OCI-LY3 (cell line): ENCODE measurements around the gene NIPSNAP3A.

Experiments used
- H2AFZ ChIP-seq: fragments of 200-600, 300-600 bp; shearing (Covaris generic); 2 replicates; pipeline ENCODE4 v1.6.0; 2014; ENCODE audit warnings: antibody characterized with exemption, low read depth, low read length
- H3K27ac ChIP-seq: fragments of 200-600, 300-600 bp; sonication (generic); 2 replicates; pipeline ENCODE4 v1.5.1; 2014; ENCODE audit warnings: mild to moderate bottlenecking, low read length, moderate library complexity, mixed read lengths
- H3K27me3 ChIP-seq: fragments of 200-600, 300-600 bp; sonication (generic); 2 replicates; pipeline ENCODE4 v1.6.1; 2014; ENCODE audit warnings: low read depth, low read length, mixed read lengths
- H3K36me3 ChIP-seq: fragments of 200-600, 300-600 bp; sonication (generic); replicated peaks from 2 replicates; pipeline ENCODE3; 2014; ENCODE audit warnings: low read depth, low read length, mixed read lengths
- H3K4me1 ChIP-seq: fragments of 300-600, 200-600 bp; sonication (generic); 2 replicates; pipeline ENCODE4 v1.6.1; 2014; ENCODE audit warnings: low read length, mixed read lengths
- H3K4me2 ChIP-seq: fragments of 200-600, 300-600 bp; sonication (generic); 2 replicates; pipeline ENCODE4 v1.6.1; 2014; ENCODE audit warnings: low read length, mixed read lengths
- H3K4me3 ChIP-seq: fragments of 300-600, 200-600 bp; sonication (generic); 2 replicates; pipeline ENCODE4 v1.5.1; 2014; ENCODE audit warnings: antibody characterized with exemption, mild to moderate bottlenecking, low read length, moderate library complexity
- H3K79me2 ChIP-seq: fragments of 300-600, 200-600 bp; shearing (Covaris generic); 2 replicates; pipeline ENCODE4 v1.6.1; 2014; ENCODE audit warnings: mild to moderate bottlenecking, low read length, mixed read lengths
- H3K9ac ChIP-seq: fragments of 300-600, 200-600 bp; shearing (Covaris generic); 2 replicates; pipeline ENCODE4 v1.6.0; 2014; ENCODE audit warnings: mild to moderate bottlenecking, low read length, moderate library complexity
- H3K9me3 ChIP-seq: fragments of 200-600, 300-600 bp; shearing (Covaris generic); 2 replicates; pipeline ENCODE4 v1.6.1; 2014; ENCODE audit warnings: low read length, mixed read lengths; ENCODE audit not compliant: insufficient read depth
- H4K20me1 ChIP-seq: fragments of 200-600, 300-600 bp; sonication (generic); 2 replicates; pipeline ENCODE4 v1.6.1; 2016; ENCODE audit warnings: low read length, mixed read lengths; ENCODE audit not compliant: insufficient read depth
- CTCF ChIP-seq: fragments of 200-600, 300-600 bp; sonication (generic); IDR thresholded peaks from 2 replicates; pipeline ENCODE4 v1.5.1; 2014; ENCODE audit warnings: antibody characterized with exemption, low read length, low read depth
- EZH2phosphoT487 ChIP-seq: fragments of 200-600 bp; shearing (Covaris generic); IDR thresholded peaks from 2 replicates; pipeline ENCODE4 v1.6.1; 2018; ENCODE audit warnings: antibody characterized with exemption, mixed run types, low read depth

NIPSNAP3A gene

GRCh38 chr9:104802110-104802509 is 54.6 kb downstream of the NIPSNAP3A start:
- Histone ChIP-seq H3K27me3 (peaks cover 8% of the 10 kb centered on the region), H3K4me1 (no peaks in the 10 kb centered on the region), H4K20me1 (no peaks in the 10 kb centered on the region), H2AFZ (no peak overlapping the region), H3K9me3 (no peaks in the 10 kb centered on the region), H3K4me2 (no peak overlapping the region), H3K27ac (no peak overlapping the region), H3K36me3 (no peaks in the 10 kb centered on the region), H3K4me3 (no peak overlapping the region), H3K9ac (no peak overlapping the region), H3K79me2 (no peaks in the 10 kb centered on the region)
- TF ChIP-seq CTCF, result no peak
- no peak for TF ChIP-seq EZH2phosphoT487

- Histone ChIP-seq H2AFZ (no peak overlapping the region), H3K79me2 (no peaks in the 10 kb centered on the region), H3K4me1 (no peaks in the 10 kb centered on the region), H3K9ac (no peak overlapping the region), H3K27ac (no peak overlapping the region), H4K20me1 (no peaks in the 10 kb centered on the region), H3K9me3 (no peaks in the 10 kb centered on the region), H3K4me3 (no peak overlapping the region), H3K27me3 (peaks cover 3% of the 10 kb centered on the region; the same call in 1 of the 2 replicates), H3K36me3 (no peaks in the 10 kb centered on the region), H3K4me2 (no peak overlapping the region)
- TF ChIP-seq EZH2phosphoT487 (no peak), CTCF (no peak)
Observed at GRCh38 chr9:104802906-104803305, 55.4 kb downstream of the NIPSNAP3A start.

GRCh38 chr9:104805441-104805840 is 58.0 kb downstream of the NIPSNAP3A start:
- Histone ChIP-seq H3K4me1 (no peaks in the 10 kb centered on the region), H3K27me3 (no peaks in the 10 kb centered on the region), H2AFZ (no peak overlapping the region), H3K27ac (no peak overlapping the region), H4K20me1 (no peaks in the 10 kb centered on the region), H3K4me2 (no peak overlapping the region), H3K9ac (no peak overlapping the region), H3K36me3 (no peaks in the 10 kb centered on the region), H3K79me2 (no peaks in the 10 kb centered on the region), H3K4me3 (no peak overlapping the region), H3K9me3 (no peaks in the 10 kb centered on the region)
- TF ChIP-seq CTCF, result no peak
- no peak for TF ChIP-seq EZH2phosphoT487

GRCh38 chr9:104808035-104808614 is 60.6 kb downstream of the NIPSNAP3A start:
- H3K36me3 ChIP-seq, result no peaks in the 10 kb centered on the region
- H3K9ac ChIP-seq, result no peak overlapping the region

More at GRCh38 chr9:104808035-104808614, 60.6 kb downstream of the NIPSNAP3A start:
- Histone ChIP-seq H3K27ac (no peak overlapping the region), H4K20me1 (no peaks in the 10 kb centered on the region), H3K4me1 (no peaks in the 10 kb centered on the region), H3K4me3 (no peak overlapping the region), H3K27me3 (no peaks in the 10 kb centered on the region; the same call in 1 of the 2 replicates), H3K79me2 (no peaks in the 10 kb centered on the region), H3K4me2 (no peak overlapping the region), H2AFZ (no peak overlapping the region), H3K9me3 (no peaks in the 10 kb centered on the region)
- TF ChIP-seq CTCF (peak; percentile 32; the same call in 1 of the 2 replicates), EZH2phosphoT487 (no peak)
